H1 (cell line): ENCODE measurements around the gene RABIF. TPM values are rescaled to one million over a fixed set of nuclear protein-coding genes. Genes with fewer than 3 reads are reported as not detected.

Experiments
- CTCF ChIA-PET: fragments of 300-600 bp; sonication (Branson Sonifier 250); formaldehyde crosslinking; loops from one replicate; lab custom pipeline; 2021; ENCODE audit not compliant: partially characterized antibody; lab: Charles Lee
- POLR2A ChIA-PET: fragments of 300-600 bp; sonication (Branson Sonifier 250); formaldehyde crosslinking; loops from one replicate; lab custom pipeline; 2021; ENCODE audit warnings: inconsistent platforms; ENCODE audit not compliant: partially characterized antibody; lab: Charles Lee
- DNase-seq, 2 experiments: peaks; one replicate each; pipeline versions ENCODE4 v3.0.0 to v3.0.0-alpha.2; 2010 to 2022; ENCODE audit warnings: low spot score in 2 of 2, low read depth in 1 of 2, mixed read lengths in 1 of 2
- FAIRE-seq: peaks from 2 replicates; lab custom pipeline; 2011; peaks lifted over from hg19 to GRCh38; lab: Jason Lieb, UNC
- H2AFZ ChIP-seq: 2 replicates; pipeline ENCODE4 v1.8.1; 2012; ENCODE audit warnings: low read length, inconsistent platforms
- H2AK5ac ChIP-seq: 2 replicates; pipeline ENCODE4 v1.6.1; 2013; ENCODE audit warnings: low read depth, low read length
- H2BK120ac ChIP-seq: replicated peaks from 2 replicates; pipeline ENCODE3; 2013; ENCODE audit warnings: low read depth, low read length, inconsistent platforms
- H2BK12ac ChIP-seq: 2 replicates; pipeline ENCODE4 v1.6.1; 2013; ENCODE audit warnings: low read depth, low read length
- H2BK15ac ChIP-seq: 2 replicates; pipeline ENCODE4 v1.6.1; 2013; ENCODE audit warnings: low read length
- H2BK20ac ChIP-seq: 2 replicates; pipeline ENCODE4 v1.6.1; 2013; ENCODE audit warnings: low read length
- H2BK5ac ChIP-seq: 2 replicates; pipeline ENCODE4 v1.6.1; 2013; ENCODE audit warnings: low read depth, low read length
- H3K14ac ChIP-seq: 2 replicates; pipeline ENCODE4 v1.6.1; 2013; ENCODE audit warnings: inconsistent platforms; ENCODE audit not compliant: insufficient read length
- H3K18ac ChIP-seq: 2 replicates; pipeline ENCODE4 v1.6.1; 2013; ENCODE audit warnings: low read length; ENCODE audit errors: extremely low read depth
- H3K23ac ChIP-seq: 2 replicates; pipeline ENCODE4 v1.6.1; 2013; ENCODE audit warnings: inconsistent platforms; ENCODE audit not compliant: insufficient read length
- H3K23me2 ChIP-seq: 2 replicates; pipeline ENCODE4 v1.6.1; 2013; ENCODE audit warnings: low read depth, low read length
- H3K27ac ChIP-seq: 2 replicates; pipeline ENCODE4 v1.6.1; 2011; ENCODE audit warnings: low read depth, low read length, inconsistent platforms
- H3K27me3 ChIP-seq, 4 experiments: replicated peaks in 1 of 4; 1 replicate in 1 of 4; 2 replicates in 3 of 4; pipeline versions ENCODE4 v1.6.1 to v1.8.1; 2011 to 2013; ENCODE audit warnings: low read length in 3 of 4, mild to moderate bottlenecking in 3 of 4, inconsistent platforms in 2 of 4, mixed read lengths in 2 of 4, moderate library complexity in 1 of 4; ENCODE audit not compliant: control insufficient read depth in 3 of 4, insufficient read depth in 3 of 4; ENCODE audit errors: extremely low read depth in 1 of 4
- H3K36me3 ChIP-seq, 4 experiments: 2 replicates each; pipeline versions ENCODE4 v1.6.1 to v1.8.1; 2011 to 2013; ENCODE audit warnings: mild to moderate bottlenecking in 4 of 4, low read length in 3 of 4, moderate library complexity in 2 of 4, control low read depth in 1 of 4, inconsistent platforms in 1 of 4; ENCODE audit not compliant: insufficient read depth in 4 of 4, control insufficient read depth in 2 of 4
- H3K4ac ChIP-seq: replicated peaks from 2 replicates; pipeline ENCODE3; 2013; ENCODE audit warnings: low read length, low read depth, mixed read lengths, inconsistent platforms; ENCODE audit not compliant: insufficient read length
- H3K4me1 ChIP-seq, 4 experiments: replicated peaks in 1 of 4; 1 replicate in 1 of 4; 2 replicates in 3 of 4; pipeline versions ENCODE4 v1.6.1 to v1.8.1; 2011 to 2013; ENCODE audit warnings: low read length in 3 of 4, inconsistent platforms in 2 of 4, mixed read lengths in 1 of 4; ENCODE audit not compliant: insufficient read depth in 4 of 4, control insufficient read depth in 3 of 4
- H3K4me2 ChIP-seq, 2 experiments: 2 replicates each; pipeline versions ENCODE4 v1.6.1 to v1.8.1; 2011 to 2013; ENCODE audit warnings: low read depth in 2 of 2, low read length in 2 of 2, control low read depth in 1 of 2, inconsistent platforms in 1 of 2, mild to moderate bottlenecking in 1 of 2; ENCODE audit not compliant: insufficient read depth in 1 of 2
- H3K4me3 ChIP-seq, 4 experiments: fragments of 200-600, 300-600 bp in 1 of 4; sonication (generic), shearing (Covaris generic), sonication (Bioruptor Twin) in 1 of 4; 2 replicates each; pipeline versions ENCODE4 v1.5.1 to v1.8.1; 2011 to 2016; ENCODE audit warnings: low read length in 4 of 4, low read depth in 3 of 4, control low read depth in 2 of 4, inconsistent platforms in 2 of 4, mild to moderate bottlenecking in 2 of 4, mixed read lengths in 1 of 4, moderate library complexity in 1 of 4; ENCODE audit not compliant: insufficient read depth in 2 of 4; ENCODE audit errors: extremely low read depth in 1 of 4
- H3K56ac ChIP-seq: replicated peaks from 2 replicates; pipeline ENCODE3; 2013; ENCODE audit warnings: low read depth, mild to moderate bottlenecking, mixed read lengths, low read length, inconsistent platforms; ENCODE audit not compliant: insufficient read length
- H3K79me1 ChIP-seq: 2 replicates; pipeline ENCODE4 v1.6.1; 2013; ENCODE audit warnings: low read depth, low read length, control low read depth
- H3K79me2 ChIP-seq, 2 experiments: 2 replicates each; pipeline versions ENCODE4 v1.6.1 to v1.8.1; 2012 to 2013; ENCODE audit warnings: low read length in 2 of 2, mild to moderate bottlenecking in 2 of 2, inconsistent platforms in 1 of 2; ENCODE audit not compliant: insufficient read depth in 2 of 2, control insufficient read depth in 1 of 2
- H3K9ac ChIP-seq, 4 experiments: replicated peaks in 1 of 4; 1 replicate in 1 of 4; 2 replicates in 3 of 4; pipeline versions ENCODE4 v1.6.1 to v1.8.1; 2011 to 2013; ENCODE audit warnings: low read depth in 3 of 4, low read length in 3 of 4, control low read depth in 2 of 4, mild to moderate bottlenecking in 2 of 4, moderate library complexity in 2 of 4, inconsistent platforms in 1 of 4; ENCODE audit errors: extremely low read depth in 1 of 4
- H3K9me3 ChIP-seq, 2 experiments: 2 replicates each; pipeline versions ENCODE4 v1.6.1 to v1.8.1; 2012 to 2013; ENCODE audit warnings: mild to moderate bottlenecking in 2 of 2, moderate library complexity in 2 of 2, control low read depth in 1 of 2, inconsistent platforms in 1 of 2, low read depth in 1 of 2, low read length in 1 of 2, mixed read lengths in 1 of 2; ENCODE audit not compliant: insufficient read depth in 2 of 2
- H4K20me1 ChIP-seq, 2 experiments: replicated peaks in 1 of 2; 2 replicates each; pipeline versions ENCODE3 to v1.8.1; 2011 to 2013; ENCODE audit warnings: inconsistent platforms in 2 of 2, low read length in 2 of 2, mild to moderate bottlenecking in 1 of 2; ENCODE audit not compliant: insufficient read depth in 2 of 2, control insufficient read depth in 1 of 2
- H4K5ac ChIP-seq: 2 replicates; pipeline ENCODE4 v1.6.1; 2013; ENCODE audit warnings: low read length, low read depth, mixed read lengths, inconsistent platforms; ENCODE audit not compliant: insufficient read length
- H4K8ac ChIP-seq: 2 replicates; pipeline ENCODE4 v1.8.0; 2013; ENCODE audit warnings: mild to moderate bottlenecking, moderate library complexity, low read length, inconsistent platforms; ENCODE audit not compliant: insufficient read depth; ENCODE audit errors: extremely low read depth
- H4K91ac ChIP-seq: replicated peaks from 2 replicates; pipeline ENCODE3; 2013; ENCODE audit warnings: low read length, mixed read lengths, inconsistent platforms; ENCODE audit not compliant: insufficient read length
- ATF2 ChIP-seq: IDR thresholded peaks from 2 replicates; pipeline ENCODE4 v1.6.1; 2012; ENCODE audit warnings: low read length, inconsistent platforms
- BACH1 ChIP-seq: IDR thresholded peaks from 2 replicates; pipeline ENCODE4 v1.6.1; 2012; ENCODE audit warnings: low read length, improper control_type of control experiment
- CREB1 ChIP-seq: IDR thresholded peaks from 2 replicates; pipeline ENCODE4 v1.6.1; 2012; ENCODE audit warnings: inconsistent platforms
- WGBS, 2 experiments: shearing (Covaris generic) in 1 of 2; methylation state at CpG; one replicate each; pipeline versions ENCODE4 v1.1.6 to v1.1.7; 2013 to 2015; ENCODE audit warnings: low lambda C conversion rate in 2 of 2, mixed read lengths in 2 of 2, inconsistent platforms in 1 of 2, low coverage in 1 of 2, missing lambda C conversion rate in 1 of 2; ENCODE audit not compliant: insufficient replicate concordance in 2 of 2, insufficient coverage in 1 of 2, insufficient read length in 1 of 2; ENCODE audit errors: extremely low coverage in 1 of 2, missing lambda C conversion rate in 1 of 2; 5-methylcytosine and 5-hydroxymethylcytosine counted together
- polyA plus RNA-seq, 7 experiments: library from polyadenylated mRNA; depleted of rRNA in 3 of 7; stranded (reverse) in 5 of 7; unstranded in 2 of 7; fragments of >200 nt in 5 of 7; fragments of 200-250 nt in 2 of 7; gene quantifications; 1 replicate in 5 of 7; 2 replicates in 1 of 7; 4 replicates in 1 of 7; pipeline versions ENCODE4 v1.2.1 to v1.2.3, GENCODE V29; 2011 to 2013; ENCODE audit warnings: missing spikeins in 2 of 7, mixed read lengths in 2 of 7
- total RNA-seq: library from RNA; stranded (reverse); fragmentation: NEBNext Ultra II Directional; extraction: Animal tissue kit (Norgen Biotek cat#: 25700); gene quantifications from 2 replicates; pipeline ENCODE4 v1.2.1, GENCODE V29; 2021

Gene RABIF
- total and polyA plus RNA-seq, 2 of the 8 experiments (the other 6 are each of a cell fraction or from before 2014, with no cell fraction given): 5.6 to 6.9 TPM

- CTCF ChIA-PET: interaction anchor here (1.5 kb wide), 1 partner anchor 97 kb away, joined by 3 read pairs; no protein-coding TSS in a partner anchor
- no peaks in the 10 kb centered on the region for H3K27me3 ChIP-seq
- DNase-seq (no peak), FAIRE-seq (no peak)
- no peak overlapping the region for H4K5ac ChIP-seq
- H3K9me3 ChIP-seq: no peaks in the 10 kb centered on the region
- H4K91ac ChIP-seq: no peak overlapping the region
- no peaks in the 10 kb centered on the region for H3K79me2 ChIP-seq
- peaks cover 9 to 33% (median 23%) of the 10 kb centered on the region in 4 experiments for H3K36me3 ChIP-seq
- no peak overlapping the region for H3K4me2 ChIP-seq
- no peak overlapping the region for H2AFZ ChIP-seq
- H4K20me1 ChIP-seq: no peaks in the 10 kb centered on the region
- no peak overlapping the region for H3K23ac ChIP-seq
- no peaks in the 10 kb centered on the region for H3K79me1 ChIP-seq
- H3K14ac ChIP-seq: no peak overlapping the region
- H3K4me1 ChIP-seq: no peaks in the 10 kb centered on the region
- no peak overlapping the region for H2BK15ac ChIP-seq
- no peak overlapping the region for H2BK12ac ChIP-seq
- no peaks in the 10 kb centered on the region for H3K23me2 ChIP-seq
- H3K9ac ChIP-seq: no peak overlapping the region
- no peak overlapping the region for H3K4ac ChIP-seq
- no peak overlapping the region for H3K27ac ChIP-seq
- POLR2A ChIA-PET: interaction anchor here (1.4 kb wide), 1 partner anchor 11 kb away, joined by 4 read pairs; the partner anchor contains the start of gene KLHL12
- no peak overlapping the region for H3K56ac ChIP-seq
- H4K8ac ChIP-seq: no peak overlapping the region
- H3K18ac ChIP-seq: no peak overlapping the region
- H2BK5ac ChIP-seq: no peak overlapping the region
- H2AK5ac ChIP-seq: no peak overlapping the region
- H2BK20ac ChIP-seq: no peak overlapping the region
- no peak overlapping the region for H2BK120ac ChIP-seq
- no peak overlapping the region for H3K4me3 ChIP-seq
- WGBS, 2 experiments: 84% methylated on average over 5 of the region's 5 CpGs; no CpG with 5 or more reads in 1 of the 2 experiments
- TF ChIP-seq BACH1 (no peak), CREB1 (no peak), ATF2 (no peak)
Observed at GRCh38 chr1:202938287-202938925, 49.5 kb upstream of the RABIF start.
